ENCODE measurements around the gene KRTAP9-7.

GRCh38 chr17:41251261-41251660 lies 24.2 kb upstream of the KRTAP9-7 start:
- TF ChIP-seq ZNF274 (IDR thresholded peaks at IDR 0.05; ENCODE audit: low read depth, low read length) (no peak), YY1 (IDR thresholded peaks at IDR 0.05; ENCODE audit: insufficient read depth, insufficient read length) (no peak)

All from NT2/D1 (cell line).